HL-60/S4 treated with phorbol 12-myristate 13-acetate at 8.2 ng/mL for 4 days and 3 days (cell line): ENCODE results near the gene DNAJC27.
"Not testable (repeated sequence)": the region's sequence is repeated elsewhere in the genome, so short reads cannot be mapped to it uniquely, and the experiment has no call there.

Experiments used
- in situ Hi-C: fragments of 300-500 bp; cut with MboI; formaldehyde crosslinking; loops from 2 replicates; pipeline ENCODE4 v1.15.0; 2022; ENCODE audit warnings: low sequenced_read_pairs

The DNAJC27 gene

DNA sequence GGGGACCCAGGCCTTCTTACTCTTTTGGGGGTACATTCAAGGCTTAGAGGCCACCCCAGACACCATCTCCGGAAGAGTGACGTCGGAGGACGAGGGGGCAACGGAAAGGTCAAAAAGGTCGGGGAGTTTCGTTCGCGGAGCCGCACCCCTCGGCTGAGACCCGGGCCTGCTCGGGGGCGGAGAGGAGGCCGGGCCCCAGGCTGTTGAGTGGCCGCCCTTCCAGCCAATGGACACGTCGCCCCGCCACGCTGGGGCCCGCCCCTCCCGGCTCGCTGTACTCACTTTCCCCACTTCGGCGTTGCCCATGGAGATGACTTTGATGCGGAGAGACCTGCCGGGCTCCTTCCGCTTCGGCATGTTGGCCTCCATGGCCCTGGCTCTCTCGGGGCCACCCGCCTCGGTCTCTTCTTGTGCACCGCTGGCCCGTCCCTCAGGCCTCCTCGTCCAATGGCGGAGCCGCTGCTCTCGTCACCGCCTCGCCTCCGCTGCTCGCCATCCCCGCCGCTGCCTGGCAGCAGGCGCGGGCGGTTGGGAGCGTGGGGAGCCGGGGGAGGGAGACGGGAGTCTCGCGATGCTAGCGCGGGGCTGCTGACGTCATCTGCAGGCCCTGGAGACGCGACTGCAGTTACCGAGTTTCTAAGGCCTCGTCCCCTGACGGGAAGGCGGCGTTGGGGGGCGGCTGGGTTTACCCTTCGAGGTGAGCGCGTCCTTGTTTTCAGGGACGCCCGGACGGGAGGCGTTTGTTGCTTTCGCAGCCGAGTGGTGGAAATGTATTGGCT, at the start of gene DNAJC27:
TSS of gene DNAJC27 (minus strand) at position 420 of the 779 bp plus-strand sequence. CDS start at position 369, 51 bp downstream.
- in situ Hi-C loops, result no loop called here

DNA sequence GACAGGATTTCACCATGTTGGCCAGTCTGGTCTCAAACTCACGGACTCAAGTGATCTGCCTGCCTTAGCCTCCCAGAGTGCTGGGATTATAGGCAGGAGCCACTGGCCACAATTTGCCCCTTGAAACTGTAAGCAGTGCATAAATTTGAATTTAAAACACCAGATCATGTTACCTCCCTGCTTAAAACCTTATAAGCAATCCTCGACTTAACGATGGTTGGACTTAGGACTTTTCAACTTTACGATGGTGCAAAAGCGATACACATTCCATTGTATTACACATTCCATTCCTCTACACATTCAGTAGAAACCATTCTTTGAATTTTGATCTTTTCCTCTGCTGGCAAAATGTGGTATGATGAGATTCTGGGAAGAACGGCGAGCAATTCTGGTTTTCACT, 46.9 kb upstream of the DNAJC27 start:
- in situ Hi-C loops, result no loop called here

DNA sequence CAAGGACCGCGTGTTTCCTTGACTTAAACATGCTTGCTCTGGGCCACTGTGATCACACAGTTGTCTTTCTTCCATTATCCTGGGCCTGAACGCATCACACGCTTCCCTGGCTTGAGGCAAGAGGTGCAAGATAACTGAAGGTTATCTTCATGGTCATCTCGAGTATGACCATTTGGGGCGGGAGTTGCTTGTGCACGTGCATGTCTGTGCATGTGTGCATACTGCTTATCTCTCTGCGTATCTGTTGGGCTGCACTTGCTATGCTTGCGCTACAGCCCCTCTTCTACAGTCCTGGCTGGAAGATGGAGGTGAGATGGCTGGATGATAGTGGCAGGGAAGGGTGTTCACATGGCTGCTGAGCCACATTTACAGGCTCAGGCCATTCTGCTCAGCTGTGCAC, 42.9 kb upstream of the DNAJC27 start:
- in situ Hi-C loops, result no loop called here

DNA sequence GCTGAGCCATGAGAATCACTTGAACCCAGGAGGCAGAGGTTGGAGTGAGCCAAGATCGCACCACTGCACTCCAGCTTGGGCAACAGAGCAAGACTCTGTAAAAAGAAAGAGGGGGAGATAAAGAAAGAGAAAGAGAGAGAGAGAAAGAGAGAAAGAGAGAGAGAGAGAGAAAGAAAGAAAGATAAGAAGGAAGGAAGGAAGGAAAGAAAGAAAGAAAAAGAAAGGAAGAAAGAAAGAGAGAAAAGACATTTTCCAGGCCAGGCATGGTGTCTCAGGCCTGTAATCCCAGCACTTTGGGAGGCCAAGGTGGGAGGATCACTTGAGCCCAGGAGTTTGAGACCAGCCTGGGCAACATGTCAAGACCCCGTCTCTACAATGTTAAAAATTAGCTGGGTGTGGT, 39.6 kb upstream of the DNAJC27 start:
- in situ Hi-C loops, result not testable (repeated sequence)

DNA sequence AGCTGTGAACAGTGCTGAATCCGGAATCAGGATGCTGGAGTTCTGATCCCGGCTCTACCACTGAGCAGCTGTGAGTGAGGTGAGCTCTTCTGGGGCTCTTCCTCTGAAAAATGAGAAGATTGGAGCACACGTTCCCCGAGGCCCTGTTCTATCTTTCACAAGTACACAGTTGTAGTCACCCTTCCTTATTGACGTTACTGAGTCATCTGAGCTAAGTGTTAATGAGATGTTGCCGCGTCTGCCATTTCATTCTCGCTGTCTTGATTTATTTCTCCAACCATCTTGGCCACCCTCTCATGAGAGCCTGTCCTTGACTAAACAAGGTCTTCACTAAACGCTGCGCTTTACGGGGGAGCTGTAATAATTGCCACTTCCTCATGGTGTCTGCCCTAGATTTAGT, 38.2 kb upstream of the DNAJC27 start:
- in situ Hi-C loops, result no loop called here

DNA sequence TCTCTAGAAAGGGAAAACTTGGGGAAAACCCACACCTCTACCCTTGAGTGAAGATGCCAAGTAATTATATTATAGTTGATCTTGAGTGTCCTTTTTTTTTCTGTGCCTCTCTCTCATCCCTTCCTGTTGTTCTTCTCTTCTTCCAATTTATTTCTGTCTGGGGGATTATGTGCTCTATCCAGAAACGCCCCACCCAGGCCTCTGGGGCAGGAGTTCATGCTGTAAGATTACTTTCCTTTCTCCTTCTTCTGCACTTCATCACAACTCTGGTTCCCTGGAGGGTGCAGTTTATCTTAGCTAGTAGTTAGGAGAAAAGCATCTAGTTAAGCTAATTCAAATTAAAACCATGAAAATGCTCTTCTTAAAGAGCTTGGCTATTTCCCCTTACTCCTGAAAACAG, 30.3 kb upstream of the DNAJC27 start:
- in situ Hi-C loops, result no loop called here

DNA sequence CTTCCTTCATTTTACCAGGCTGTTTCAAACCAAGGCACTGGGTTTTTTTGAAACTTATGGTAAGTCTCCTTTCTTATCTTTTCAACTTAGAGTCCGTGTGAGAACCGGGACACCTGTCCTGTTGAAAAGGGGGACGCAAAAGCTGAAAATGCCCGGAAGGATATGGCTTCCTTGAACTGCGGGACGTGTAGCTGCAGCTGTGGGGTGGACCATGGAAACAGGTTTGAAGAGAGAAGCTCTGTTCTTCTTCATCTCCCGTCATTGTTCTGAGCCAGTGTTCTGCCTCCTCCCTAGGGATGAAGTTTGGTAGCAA, 29.5 kb upstream of the DNAJC27 start:
- in situ Hi-C loops, result no loop called here

DNA sequence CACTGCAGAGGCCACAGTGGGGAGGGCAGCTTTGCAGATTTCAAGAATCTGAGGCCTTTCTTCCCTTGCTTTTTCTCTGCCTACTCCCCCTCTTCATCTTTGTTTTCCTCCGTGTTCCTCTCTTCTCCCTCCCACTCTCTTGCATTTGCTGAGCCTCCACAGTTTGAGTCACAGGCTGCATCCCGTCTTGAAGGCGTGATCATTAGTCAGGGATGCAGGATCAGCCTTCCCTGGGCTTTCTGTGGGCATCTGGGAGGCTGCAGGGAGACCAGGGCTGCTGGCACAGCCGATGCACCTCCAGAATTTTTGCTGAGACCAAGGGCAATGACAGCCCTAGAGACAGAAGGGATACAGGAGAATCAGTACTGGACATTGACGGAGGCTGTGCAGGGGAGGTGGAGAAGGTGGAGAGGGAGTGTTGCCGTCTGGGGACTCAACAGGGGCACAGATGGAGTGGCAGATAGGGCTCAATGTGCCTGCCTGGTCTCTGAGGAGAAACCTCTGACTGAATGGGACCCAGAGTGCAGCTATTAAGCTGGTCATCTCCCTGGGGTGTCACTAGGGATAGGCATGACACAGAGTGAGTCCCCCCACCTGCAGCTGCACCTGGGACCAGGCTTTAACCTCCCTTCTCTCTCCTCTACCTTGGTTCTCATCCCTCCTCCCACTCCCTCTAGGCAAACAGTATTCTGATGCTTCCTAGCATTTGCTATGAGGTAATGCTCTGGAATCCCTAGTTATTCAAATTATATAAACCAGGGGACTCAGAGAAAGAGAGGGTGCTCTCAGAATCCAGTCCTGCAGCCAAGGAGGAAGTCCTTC, 29.0 kb upstream of the DNAJC27 start:
- in situ Hi-C loops, result no loop called here

DNA sequence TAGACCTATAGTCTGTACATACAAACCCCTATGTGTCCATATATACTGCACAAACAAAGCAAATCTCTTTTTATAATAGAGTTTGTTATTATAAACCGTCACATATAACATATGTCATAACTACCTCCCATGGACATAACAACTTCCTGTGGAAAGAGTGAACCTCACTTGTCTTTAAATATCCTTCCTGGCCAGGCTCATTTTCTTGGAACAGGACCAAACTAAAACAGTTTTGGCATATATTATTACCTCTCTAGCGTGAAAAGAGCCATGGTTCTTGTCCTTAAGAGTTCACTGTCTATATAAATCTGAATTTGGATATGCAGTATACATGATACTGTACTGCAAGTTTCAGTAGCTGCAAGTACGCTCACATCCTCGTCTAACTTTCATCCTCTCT, 28.3 kb upstream of the DNAJC27 start:
- in situ Hi-C loops, result no loop called here

DNA sequence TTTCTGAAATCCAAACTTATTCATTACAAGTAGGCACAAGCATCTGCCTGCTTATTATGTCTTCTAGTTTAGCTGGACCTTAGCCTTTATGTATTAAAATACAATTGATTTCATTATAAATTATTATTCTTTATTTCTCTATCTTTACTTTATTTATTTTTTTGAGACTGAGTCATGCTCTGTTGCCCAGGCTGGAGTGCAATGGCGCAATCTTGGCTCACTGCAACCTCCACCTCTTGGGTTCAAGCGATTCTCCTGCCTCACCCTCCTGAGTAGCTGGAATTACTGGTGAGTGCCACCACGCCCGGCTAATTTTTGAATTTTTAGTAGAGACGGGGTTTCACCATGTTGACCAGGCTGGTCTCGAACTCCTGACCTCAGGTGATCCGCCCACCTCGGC, 27.3 kb upstream of the DNAJC27 start:
- in situ Hi-C loops, result not testable (repeated sequence)

DNA sequence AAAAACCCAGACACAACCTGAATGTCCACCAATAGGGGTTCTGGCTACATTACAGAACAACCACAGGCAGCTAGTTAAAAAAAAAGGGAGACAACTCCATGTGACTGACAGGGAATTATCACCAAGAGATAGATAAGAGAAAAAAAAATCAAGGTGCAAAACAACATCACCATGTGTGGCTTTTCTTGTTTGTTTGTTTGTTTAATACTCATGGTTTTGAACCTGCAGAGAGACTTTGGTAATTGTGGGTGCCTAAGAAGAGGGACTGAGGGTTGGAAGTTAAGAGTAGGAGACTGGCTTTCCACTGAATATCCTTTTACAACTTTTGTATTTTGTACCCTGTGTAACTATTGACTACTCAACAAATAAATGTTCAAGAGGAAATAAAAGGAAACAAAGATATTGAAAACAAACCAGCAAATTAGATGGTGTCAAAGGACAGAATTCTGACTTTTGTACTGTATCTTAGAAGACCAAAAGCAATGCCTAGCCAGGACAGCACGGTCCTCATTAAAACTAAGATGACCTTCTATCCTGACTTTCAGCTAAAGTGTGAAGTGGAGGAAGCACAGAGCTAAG, 22.5 kb upstream of the DNAJC27 start:
- in situ Hi-C loops, result no loop called here

DNA sequence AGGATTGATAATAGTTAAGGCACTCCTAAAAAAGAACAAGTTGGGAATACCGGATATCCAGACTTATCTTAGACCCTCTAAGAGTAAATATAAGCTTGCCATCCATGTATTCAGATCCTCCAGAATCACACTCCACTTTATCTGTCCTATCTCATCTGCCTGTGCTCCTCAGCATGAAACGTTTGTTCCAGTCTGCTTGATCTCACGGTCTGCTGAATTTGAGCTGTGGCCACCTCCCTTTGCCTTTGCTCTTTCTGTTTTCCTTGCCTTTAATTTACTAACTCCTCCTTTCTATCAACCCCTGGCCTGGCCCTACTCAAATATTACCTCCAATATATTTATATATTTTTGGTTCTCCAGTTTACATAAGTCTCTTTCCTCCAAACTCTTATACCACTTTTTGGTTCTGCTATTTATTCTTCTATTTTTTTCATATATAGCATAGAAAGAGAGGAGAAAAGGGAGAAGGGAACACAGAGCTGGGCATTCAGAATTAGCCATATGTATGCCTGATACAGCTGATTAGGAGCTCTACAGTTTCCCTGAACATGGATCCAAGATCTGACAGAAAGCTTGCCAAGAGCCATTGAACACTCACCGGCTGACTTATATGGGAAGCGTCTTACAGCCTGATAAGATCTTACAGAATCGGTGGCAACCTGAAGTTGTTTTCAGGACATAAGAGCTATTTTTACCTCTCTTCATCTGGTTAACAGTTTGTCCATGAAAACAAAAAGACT, 21.8 kb upstream of the DNAJC27 start:
- in situ Hi-C loops, result no loop called here

DNA sequence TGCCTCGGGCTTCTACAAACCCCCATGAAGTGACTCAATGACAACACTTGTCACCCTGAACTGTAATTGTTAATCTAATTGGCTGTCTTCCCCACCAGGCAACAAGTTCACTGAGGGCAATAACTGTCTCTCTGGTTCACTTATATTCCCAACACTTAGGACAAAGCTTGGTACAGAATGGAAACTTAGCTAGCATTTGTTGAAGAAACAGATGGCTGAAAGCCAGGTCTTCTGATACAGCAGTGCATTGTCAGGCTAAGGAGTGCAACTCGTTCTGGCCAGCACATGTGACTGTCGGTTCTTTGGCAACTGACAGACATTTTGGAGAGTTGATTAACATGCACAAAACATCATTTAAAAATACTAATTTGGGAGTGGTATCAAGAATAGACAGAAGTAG, 14.6 kb upstream of the DNAJC27 start:
- in situ Hi-C loops, result no loop called here

DNA sequence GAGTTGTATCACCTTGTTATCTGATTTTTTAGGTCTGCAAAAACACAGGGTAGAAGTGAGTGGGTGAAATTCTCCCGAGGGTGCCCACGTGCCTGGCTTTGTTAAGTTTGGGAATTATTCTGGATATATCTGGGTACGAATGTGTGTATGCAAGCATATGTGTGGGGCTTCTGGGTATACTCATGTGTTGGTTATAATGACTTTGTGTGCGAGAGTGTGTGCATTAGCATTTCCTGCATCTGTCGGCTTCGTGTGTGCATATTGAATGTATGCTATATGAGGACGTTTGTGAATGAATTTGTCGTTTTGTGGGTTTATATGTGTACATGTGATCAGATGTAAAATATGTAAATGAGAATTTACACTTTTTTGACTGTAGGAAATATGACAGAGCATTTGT, 13.8 kb upstream of the DNAJC27 start:
- in situ Hi-C loops, result no loop called here

DNA sequence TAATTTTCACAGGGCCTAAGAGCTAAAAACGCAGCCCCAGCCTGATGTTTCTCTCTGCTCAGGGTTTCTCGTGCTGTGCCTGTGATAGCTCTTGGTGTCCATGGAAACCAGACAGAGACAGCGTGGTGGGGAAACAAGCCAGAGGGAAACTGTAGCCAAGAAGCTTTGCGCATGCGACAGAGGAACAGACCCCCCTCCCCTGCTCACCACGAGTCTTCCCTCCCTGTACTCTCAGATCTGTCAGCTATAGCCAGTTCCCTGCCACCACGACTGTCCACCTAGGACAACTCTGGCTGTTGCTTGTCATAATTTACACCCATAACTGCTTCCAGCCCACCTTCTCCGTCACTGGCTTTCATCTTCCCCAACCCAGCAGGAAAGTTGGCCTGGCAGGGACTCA, 13.2 kb upstream of the DNAJC27 start:
- in situ Hi-C loops, result no loop called here

DNA sequence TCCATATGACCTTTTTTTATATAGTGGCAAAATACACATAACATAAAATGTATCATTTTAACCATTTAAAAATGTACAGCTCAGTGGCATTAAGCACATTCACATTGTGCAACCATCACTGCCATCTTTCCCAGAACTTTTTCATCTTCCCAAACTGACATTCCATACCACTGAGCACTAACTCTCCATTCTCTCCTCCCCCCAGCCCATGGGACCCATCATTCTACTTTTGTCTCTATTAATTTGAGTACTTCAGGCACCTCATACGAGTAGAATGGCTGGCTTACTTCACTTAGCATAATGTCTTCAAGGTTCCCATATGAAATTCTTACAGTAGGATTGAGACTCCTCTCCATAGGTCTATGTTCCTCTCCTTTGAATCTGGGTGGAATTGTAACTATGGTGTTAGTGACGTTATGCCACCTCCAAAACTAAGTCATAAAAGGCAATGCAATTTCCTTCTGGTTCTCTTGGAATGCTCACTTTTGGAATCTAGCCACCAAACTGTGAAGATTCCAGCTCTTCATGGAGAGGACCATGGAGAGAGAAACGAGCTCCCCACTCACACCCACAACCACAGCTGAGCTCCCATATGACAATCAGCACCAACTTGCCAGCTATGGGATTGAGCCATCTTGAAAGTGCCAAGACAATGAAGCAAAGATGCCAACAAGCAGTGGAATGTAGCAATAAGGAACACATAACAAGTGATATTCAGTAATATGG, 9.8 kb upstream of the DNAJC27 start:
- in situ Hi-C loops, result no loop called here

DNA sequence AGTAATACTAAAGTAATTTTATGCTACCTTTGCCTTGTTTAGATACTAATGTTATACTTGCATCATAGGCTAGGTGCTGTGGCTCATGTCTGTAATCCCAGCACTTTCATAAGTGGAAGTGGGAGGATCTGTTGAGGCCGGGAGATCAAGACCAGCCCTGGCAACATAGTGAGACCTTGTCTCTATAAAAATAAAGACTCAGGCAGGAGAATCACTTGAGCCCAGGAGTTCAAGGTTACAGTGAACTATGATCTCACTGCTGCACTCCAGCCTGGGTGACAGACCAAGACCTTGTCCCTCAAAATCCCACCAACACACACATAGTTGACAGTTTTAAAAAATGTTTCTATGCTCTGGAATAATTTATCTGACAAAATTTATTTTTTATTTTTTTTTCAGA, 6.9 kb upstream of the DNAJC27 start:
- in situ Hi-C loops, result loop anchor here (5.0 kb wide), 1 partner anchor 154 kb away; no protein-coding TSS in a partner anchor

DNA sequence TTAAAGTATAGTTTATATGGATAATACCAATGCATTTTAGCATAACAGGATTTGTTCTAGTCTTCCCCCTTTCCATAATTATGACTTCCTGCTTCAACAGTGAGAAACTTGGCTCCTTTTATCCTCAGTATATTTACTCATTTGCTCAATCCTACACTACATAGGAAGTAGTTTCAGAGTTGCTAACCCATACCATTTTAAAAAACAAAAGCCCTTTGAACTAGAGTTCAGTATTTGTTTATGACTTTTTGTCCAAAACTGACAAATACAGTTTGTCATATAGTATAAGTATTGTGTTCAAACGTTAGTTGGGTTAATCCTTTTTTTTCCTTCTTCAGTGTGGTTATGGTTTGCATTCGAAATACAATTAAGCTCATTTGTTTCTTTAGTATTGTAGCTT, 5.9 kb upstream of the DNAJC27 start:
- in situ Hi-C loops, result loop anchor here (5.0 kb wide), 1 partner anchor 155 kb away; no protein-coding TSS in a partner anchor

DNA sequence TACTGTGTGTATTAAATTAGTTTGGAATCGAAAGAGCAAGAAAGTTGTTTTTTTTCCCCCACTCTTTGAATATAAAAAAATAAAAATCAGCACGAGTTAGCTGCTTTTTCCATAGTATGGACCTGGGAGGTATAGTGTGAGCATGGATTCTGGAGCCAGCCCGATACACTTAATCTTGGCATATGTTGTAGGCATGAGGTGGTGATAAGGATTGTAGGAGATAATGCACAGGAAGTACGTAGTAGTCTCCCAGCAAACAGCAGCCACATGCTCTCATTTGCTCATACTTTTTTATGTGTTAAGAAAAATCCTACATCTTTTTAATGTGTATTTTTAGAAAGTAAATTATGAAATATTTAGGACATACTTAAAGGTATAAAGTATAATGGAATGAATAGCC, 2.1 kb upstream of the DNAJC27 start:
- in situ Hi-C loops, result no loop called here

DNA sequence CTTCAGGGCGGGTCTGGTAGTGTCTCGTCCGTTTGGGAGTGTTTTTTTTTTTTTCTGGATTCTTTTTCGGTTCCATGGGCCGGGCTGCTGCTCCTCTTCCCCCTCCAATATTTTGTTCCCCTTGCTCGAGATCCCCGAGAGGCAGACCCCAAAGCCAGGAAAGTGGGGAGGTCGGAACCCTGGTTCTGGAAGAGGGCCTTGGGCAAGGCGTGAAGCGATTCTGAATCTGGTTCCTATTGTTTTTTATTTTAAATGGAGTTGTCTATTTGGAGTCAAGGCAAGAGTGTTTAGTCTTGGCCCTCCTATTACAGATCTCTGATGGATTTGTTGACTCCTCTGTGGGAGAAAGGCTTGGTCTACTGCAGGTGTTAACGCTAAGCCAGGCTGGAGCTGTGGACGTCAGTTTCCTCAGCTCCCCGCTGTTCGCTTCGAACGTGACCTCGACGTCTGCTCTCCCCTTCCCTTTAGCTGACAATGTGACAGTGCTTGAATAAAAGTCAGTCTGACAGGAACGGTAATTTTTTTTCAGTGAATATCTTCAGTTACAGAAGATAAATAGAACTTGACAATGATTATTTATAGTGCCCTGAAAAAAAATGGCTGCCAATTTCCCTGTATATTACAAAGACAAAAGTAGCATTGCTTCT, 683 bp upstream of the DNAJC27 start:
- in situ Hi-C loops, result no loop called here
